OCI-LY7 (cell line): ENCODE measurements around the gene PLEKHG1. TPM values are rescaled to one million over a fixed set of nuclear protein-coding genes. Genes with fewer than 3 reads are reported as not detected.

Source experiments
- Bru-seq: library from RNA; stranded (reverse); fragments of 400-500 nt; gene quantifications from one replicate; lab custom pipeline; 2021; lab: Mats Ljungman, UMichigan
- BruChase-seq, 2 experiments: library from RNA; stranded (reverse); fragments of 400-500 nt; gene quantifications; one replicate each; lab custom pipeline; 2021; lab: Mats Ljungman, UMichigan
- BruUV-seq: library from RNA; stranded (reverse); fragments of 400-500 nt; replicated peaks from 2 replicates; lab custom pipeline; 2021; lab: Mats Ljungman, UMichigan
- CTCF ChIA-PET: fragments of 300-600 bp; sonication (Branson Sonifier 250); formaldehyde crosslinking; loops from one replicate; lab custom pipeline; 2022; ENCODE audit warnings: antibody characterized with exemption; ENCODE audit not compliant: unreplicated experiment; lab: Charles Lee
- POLR2A ChIA-PET: fragments of 300-600 bp; sonication (Branson Sonifier 250); formaldehyde crosslinking; loops from one replicate; lab custom pipeline; 2022; ENCODE audit warnings: antibody characterized with exemption; lab: Charles Lee
- DNase-seq: peaks from one replicate; pipeline ENCODE4 v3.0.0-alpha.2; 2015; ENCODE audit warnings: low spot score
- H2AFZ ChIP-seq: fragments of 200-600 bp; sonication (generic), shearing (Covaris generic); 2 replicates; pipeline ENCODE4 v1.6.1; 2014; ENCODE audit warnings: mild to moderate bottlenecking, antibody characterized with exemption, low read length, moderate library complexity
- H3K27ac ChIP-seq: fragments of 200-600 bp; sonication (generic); 2 replicates; pipeline ENCODE4 v1.5.1; 2014; ENCODE audit warnings: mixed run types, low read depth, mild to moderate bottlenecking, moderate library complexity, low read length, inconsistent platforms; ENCODE audit not compliant: poor library complexity, severe bottlenecking
- H3K36me3 ChIP-seq: fragments of 200-600 bp; sonication (generic); 2 replicates; pipeline ENCODE4 v1.6.1; 2014; ENCODE audit warnings: mild to moderate bottlenecking, antibody characterized with exemption, low read length, moderate library complexity, mixed read lengths; ENCODE audit not compliant: insufficient read depth
- H3K4me1 ChIP-seq: fragments of 200-600 bp; sonication (generic); 2 replicates; pipeline ENCODE4 v1.5.1; 2014; ENCODE audit warnings: mild to moderate bottlenecking, low read length; ENCODE audit not compliant: insufficient read depth, poor library complexity, severe bottlenecking
- H3K4me2 ChIP-seq: fragments of 200-600 bp; sonication (generic); 2 replicates; pipeline ENCODE4 v1.6.1; 2014; ENCODE audit warnings: mild to moderate bottlenecking, low read length
- H3K4me3 ChIP-seq: fragments of 200-600 bp; sonication (generic); 2 replicates; pipeline ENCODE4 v1.5.1; 2014; ENCODE audit warnings: mild to moderate bottlenecking, low read depth, low read length; ENCODE audit not compliant: poor library complexity, severe bottlenecking
- H3K79me2 ChIP-seq: fragments of 200-600 bp; sonication (generic); 2 replicates; pipeline ENCODE4 v1.6.1; 2016; ENCODE audit warnings: low read depth, mild to moderate bottlenecking, low read length, moderate library complexity, mixed read lengths; ENCODE audit not compliant: insufficient read depth
- H3K9me2 ChIP-seq: fragments of 200-600 bp; sonication (generic); 2 replicates; pipeline ENCODE4 v1.6.1; 2016; ENCODE audit warnings: mild to moderate bottlenecking, low read length, mixed read lengths; ENCODE audit not compliant: insufficient read depth
- H3K9me3 ChIP-seq: fragments of 200-600 bp; sonication (generic); 2 replicates; pipeline ENCODE4 v1.6.1; 2014; ENCODE audit warnings: mild to moderate bottlenecking, mixed run types, low read length, mixed read lengths
- H4K20me1 ChIP-seq: fragments of 200-600 bp; sonication (generic); 2 replicates; pipeline ENCODE4 v1.6.1; 2014; ENCODE audit warnings: mild to moderate bottlenecking, antibody characterized with exemption, low read length, moderate library complexity, mixed read lengths; ENCODE audit not compliant: insufficient read depth
- EZH2phosphoT487 ChIP-seq: fragments of 200-600 bp; sonication (generic); IDR thresholded peaks from 2 replicates; pipeline ENCODE4 v1.6.1; 2018; ENCODE audit warnings: low read depth, borderline replicate concordance, mild to moderate bottlenecking, mixed run types, antibody characterized with exemption, low read length, moderate library complexity, mixed read lengths
- intact Hi-C: fragments of 100-400 bp; cut with micrococcal nuclease; formaldehyde crosslinking; loops from one replicate; pipeline ENCODE4 v1.10.0; 2022; ENCODE audit not compliant: unreplicated experiment
- long read RNA-seq: library from polyadenylated mRNA; stranded (forward); transcript quantifications from one replicate; pipeline ENCODE4 v2.0.0, GENCODE V29; 2022
- total RNA-seq, 2 experiments: library from RNA; depleted of rRNA in 1 of 2; stranded (reverse); fragments of >200 nt in 1 of 2; shearing (Covaris generic) in 1 of 2; gene quantifications; 2 replicates each; pipeline ENCODE4 v1.2.3, GENCODE V29; 2014 to 2022
- TF ChIP-seq, protein P1 (sequence below): fragments of 200-600 bp; sonication (generic); conservative IDR thresholded peaks from 2 replicates; pipeline ENCODE4 v1.5.1; 2014; ENCODE audit warnings: mild to moderate bottlenecking, antibody characterized with exemption, low read length, moderate library complexity, mixed read lengths

Gene PLEKHG1
- total RNA-seq (2014; rRNA removed; shearing (Covaris generic)) (13.1 and 19.6 TPM in 2 replicates), total RNA-seq (2022) (17.9 and 26.3 TPM in 2 replicates), Bru-seq, nascent RNA (percentile 61 among the genes with signal in this experiment), BruChase-seq, experiment 1, labeled RNA remaining after a 6-hour chase (percentile 56 among the genes with signal in this experiment), BruChase-seq, experiment 2, labeled RNA remaining after a 2-hour chase (percentile 56 among the genes with signal in this experiment)
- long read RNA-seq, partial matches to known transcripts = 1 of 23 reads
- long read RNA-seq, other reads (novel, unspliced or antisense) = 22 of 23 reads

GRCh38 chr6:150599199-150600009 is at the start of gene PLEKHG1:
TSS of gene PLEKHG1 (plus strand) at chr6:150599885. CDS start at chr6:150733682, 133,797 bp downstream.
- Histone ChIP-seq H3K4me1 (peaks cover 49% of the 10 kb centered on the region), H3K27ac (peak within 1 kb of the TSS; percentile 69), H3K9me2 (no peaks in the 10 kb centered on the region), H2AFZ (peak within 1 kb of the TSS; percentile 57), H3K36me3 (no peaks in the 10 kb centered on the region), H4K20me1 (no peaks in the 10 kb centered on the region), H3K79me2 (no peaks in the 10 kb centered on the region), H3K4me2 (peak within 1 kb of the TSS; percentile 74), H3K4me3 (peak within 1 kb of the TSS; percentile 78), H3K9me3 (no peaks in the 10 kb centered on the region)
- ChIA-PET POLR2A (interaction anchor here (0.6 to 4.2 kb wide), 17 partner anchors 11 to 184 kb away, joined by 3 to 23 read pairs (median 4); no protein-coding TSS in a partner anchor), CTCF (interaction anchor here (0.5 to 2.0 kb wide), 7 partner anchors 16 to 221 kb away, joined by 3 to 11 read pairs (median 4); no protein-coding TSS in a partner anchor)
- intact Hi-C loops = loop anchor here (1.0 to 10.0 kb wide), 9 partner anchors 24 to 515 kb away; partner anchors contain the start of gene MTHFD1L
- BruUV-seq = TSS peak; percentile 90
- TF ChIP-seq EZH2phosphoT487 = no peak
- TF ChIP-seq, protein P1, sequence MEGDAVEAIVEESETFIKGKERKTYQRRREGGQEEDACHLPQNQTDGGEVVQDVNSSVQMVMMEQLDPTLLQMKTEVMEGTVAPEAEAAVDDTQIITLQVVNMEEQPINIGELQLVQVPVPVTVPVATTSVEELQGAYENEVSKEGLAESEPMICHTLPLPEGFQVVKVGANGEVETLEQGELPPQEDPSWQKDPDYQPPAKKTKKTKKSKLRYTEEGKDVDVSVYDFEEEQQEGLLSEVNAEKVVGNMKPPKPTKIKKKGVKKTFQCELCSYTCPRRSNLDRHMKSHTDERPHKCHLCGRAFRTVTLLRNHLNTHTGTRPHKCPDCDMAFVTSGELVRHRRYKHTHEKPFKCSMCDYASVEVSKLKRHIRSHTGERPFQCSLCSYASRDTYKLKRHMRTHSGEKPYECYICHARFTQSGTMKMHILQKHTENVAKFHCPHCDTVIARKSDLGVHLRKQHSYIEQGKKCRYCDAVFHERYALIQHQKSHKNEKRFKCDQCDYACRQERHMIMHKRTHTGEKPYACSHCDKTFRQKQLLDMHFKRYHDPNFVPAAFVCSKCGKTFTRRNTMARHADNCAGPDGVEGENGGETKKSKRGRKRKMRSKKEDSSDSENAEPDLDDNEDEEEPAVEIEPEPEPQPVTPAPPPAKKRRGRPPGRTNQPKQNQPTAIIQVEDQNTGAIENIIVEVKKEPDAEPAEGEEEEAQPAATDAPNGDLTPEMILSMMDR = no peak
- peak; percentile 89 for DNase-seq

GRCh38 chr6:150550244-150550643 is 49.4 kb upstream of the PLEKHG1 start:
- Histone ChIP-seq H3K4me3 (no peak overlapping the region), H3K4me2 (no peak overlapping the region), H3K27ac (no peak overlapping the region), H3K9me2 (no peaks in the 10 kb centered on the region), H3K9me3 (no peaks in the 10 kb centered on the region), H4K20me1 (no peaks in the 10 kb centered on the region), H3K4me1 (no peaks in the 10 kb centered on the region), H2AFZ (no peak overlapping the region), H3K36me3 (no peaks in the 10 kb centered on the region), H3K79me2 (no peaks in the 10 kb centered on the region)
- ChIA-PET CTCF (no interaction called here), POLR2A (interaction anchor here (1.2 kb wide), 1 partner anchor 20 kb away, joined by 3 read pairs; no protein-coding TSS in a partner anchor)
- DNase-seq = no peak
- no peak for TF ChIP-seq EZH2phosphoT487
- TF ChIP-seq, protein P1 = no peak
- intact Hi-C loops = no loop called here
- BruUV-seq = no TSS peak
